Activated CD4-positive, alpha-beta T cell treated with anti-CD3 and anti-CD28 coated beads for 36 hours (primary cell): ENCODE data around the gene FLCN. TPM values are rescaled to one million over a fixed set of nuclear protein-coding genes. Genes with fewer than 3 reads are reported as not detected.

ENCODE experiments used
- ATAC-seq: fragments of 200-7000 bp; cut with Tn5 transposase; one replicate; pipeline ENCODE4 v1.10.0; 2021; ENCODE audit warnings: mild to moderate bottlenecking, moderate library complexity
- CTCF ChIA-PET: fragments of 350-600 bp; sonication (Branson Sonifier 250); formaldehyde crosslinking; loops from one replicate; lab custom pipeline; 2021; ENCODE audit warnings: antibody characterized with exemption; lab: Charles Lee
- POLR2A ChIA-PET: fragments of 350-600 bp; sonication (Branson Sonifier 250); formaldehyde crosslinking; loops from one replicate; lab custom pipeline; 2021; ENCODE audit warnings: antibody characterized with exemption, inconsistent platforms; lab: Charles Lee
- DNase-seq: peaks from one replicate; pipeline ENCODE4 v3.0.0-alpha.2; 2020
- H3K27ac Mint-ChIP-seq: one replicate; pipeline ENCODE4 v1.8.0; 2021; ENCODE audit warnings: mixed read lengths
- H3K27me3 Mint-ChIP-seq: one replicate; pipeline ENCODE4 v1.8.0; 2021; ENCODE audit warnings: mixed read lengths
- H3K36me3 Mint-ChIP-seq: one replicate; pipeline ENCODE4 v1.8.0; 2021; ENCODE audit warnings: low read depth, mixed read lengths
- H3K4me1 Mint-ChIP-seq: one replicate; pipeline ENCODE4 v1.8.0; 2021; ENCODE audit warnings: mixed read lengths
- H3K4me3 Mint-ChIP-seq: one replicate; pipeline ENCODE4 v1.8.0; 2021; ENCODE audit warnings: mild to moderate bottlenecking, moderate library complexity, mixed read lengths
- H3K9me3 Mint-ChIP-seq: one replicate; pipeline ENCODE4 v1.8.0; 2021; ENCODE audit warnings: low read depth, mixed read lengths
- intact Hi-C, 2 experiments: fragments of 100-400 bp; cut with DNase I in 1 of 2; cut with micrococcal nuclease in 1 of 2; formaldehyde crosslinking; loops; one replicate each; pipeline versions ENCODE4 v1.14.2 to v1.15.1; 2022 to 2024; cut with DNase I, micrococcal nuclease
- total RNA-seq, 2 experiments: library from RNA; stranded (reverse); gene quantifications; one replicate each; pipeline ENCODE4 v1.2.3, GENCODE V29; 2021

The FLCN gene
- total RNA-seq, 2 experiments from 2014 or later: 12.3 to 18.8 TPM

DNA sequence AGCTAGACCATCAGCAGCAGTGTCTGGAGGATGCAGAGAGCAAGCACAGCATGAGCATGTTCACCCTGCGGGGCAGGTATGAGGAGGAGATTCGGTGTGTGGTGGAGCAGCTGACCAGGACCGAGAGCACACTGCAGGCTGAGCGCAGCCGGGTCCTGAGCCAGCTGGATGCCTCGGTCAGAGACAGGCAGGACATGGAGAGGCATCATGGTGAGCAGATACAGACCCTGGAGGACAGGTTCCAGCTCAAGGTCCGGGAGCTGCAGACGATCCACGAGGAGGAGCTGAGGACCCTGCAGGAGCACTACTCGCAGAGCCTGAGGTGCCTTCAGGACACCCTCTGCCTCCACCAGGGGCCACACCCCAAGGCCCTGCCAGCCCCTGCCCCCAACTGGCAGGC, 69.6 kb downstream of the FLCN start:
- CTCF ChIA-PET: no interaction called here
- DNase-seq (no peak), ATAC-seq (no peak)
- Mint-ChIP-seq H3K9me3 (no peaks in the 10 kb centered on the region), H3K27me3 (no peaks in the 10 kb centered on the region), H3K27ac (no peak overlapping the region), H3K36me3 (peaks cover 15% of the 10 kb centered on the region), H3K4me1 (peaks cover 32% of the 10 kb centered on the region), H3K4me3 (no peak overlapping the region)
- POLR2A ChIA-PET: no interaction called here
- intact Hi-C loops: no loop called here

DNA sequence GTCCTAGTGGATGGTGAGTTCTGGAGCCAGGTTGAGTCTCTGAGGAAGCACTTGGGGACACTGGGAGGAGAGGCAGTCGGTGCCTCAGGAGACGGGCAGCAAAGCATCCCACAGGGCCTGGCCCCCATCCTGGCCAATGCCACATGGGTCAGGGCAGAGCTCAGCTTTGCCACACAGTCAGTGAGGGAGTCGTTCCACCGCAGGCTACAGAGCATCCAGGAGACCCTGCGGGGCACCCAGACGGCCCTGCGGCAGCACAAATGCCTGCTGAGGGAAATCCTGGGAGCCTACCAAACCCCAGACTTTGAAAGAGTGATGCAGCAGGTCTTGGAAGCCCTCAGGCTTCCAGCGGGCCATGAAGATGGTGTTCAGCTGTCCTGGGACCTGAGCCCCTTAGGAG, 70.5 kb downstream of the FLCN start:
- ChIA-PET CTCF (no interaction called here), POLR2A (no interaction called here)
- ATAC-seq (no peak), DNase-seq (no peak)
- Mint-ChIP-seq H3K4me1 (peaks cover 26% of the 10 kb centered on the region), H3K27me3 (no peaks in the 10 kb centered on the region), H3K9me3 (no peaks in the 10 kb centered on the region), H3K27ac (no peak overlapping the region), H3K4me3 (no peak overlapping the region), H3K36me3 (peaks cover 16% of the 10 kb centered on the region)
- intact Hi-C loops: no loop called here

DNA sequence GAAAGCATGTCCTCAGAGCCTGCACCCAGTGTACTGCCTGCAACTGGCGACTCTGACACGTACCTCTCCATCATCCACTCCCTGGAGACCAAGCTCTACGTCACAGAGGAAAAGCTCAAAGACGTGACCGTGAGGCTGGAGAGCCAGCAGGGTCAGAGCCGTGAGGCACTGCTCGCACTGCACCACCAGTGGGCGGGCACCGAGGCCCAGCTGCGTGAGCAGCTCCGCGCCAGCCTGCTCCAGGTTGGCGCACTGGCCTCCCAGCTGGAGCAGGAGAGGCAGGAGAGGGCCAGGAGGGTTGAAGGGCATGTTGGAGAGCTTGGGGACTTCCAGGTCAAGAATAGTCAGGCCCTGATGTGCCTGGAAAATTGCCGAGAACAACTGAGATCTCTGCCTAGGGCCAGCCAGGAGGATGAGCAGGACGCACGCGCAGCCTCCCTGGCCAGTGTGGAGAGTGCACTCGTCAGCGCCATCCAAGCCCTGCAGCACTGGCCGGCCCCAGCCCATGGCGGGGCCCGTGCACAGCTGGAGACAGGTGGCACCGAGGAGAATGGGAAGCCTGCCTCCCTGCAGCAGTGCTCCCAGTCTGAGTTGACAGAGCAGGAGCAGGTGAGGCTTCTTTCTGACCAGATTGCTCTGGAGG, 71.2 kb downstream of the FLCN start:
- ChIA-PET CTCF (interaction anchor here (0.5 kb wide), 1 partner anchor 351 kb away, joined by 3 read pairs; no protein-coding TSS in a partner anchor), POLR2A (no interaction called here)
- H3K36me3 Mint-ChIP-seq: peaks cover 15% of the 10 kb centered on the region
- peaks cover 19% of the 10 kb centered on the region for H3K4me1 Mint-ChIP-seq
- H3K27ac Mint-ChIP-seq: no peak overlapping the region
- intact Hi-C loops: no loop called here
- H3K9me3 Mint-ChIP-seq: no peaks in the 10 kb centered on the region
- no peak overlapping the region for H3K4me3 Mint-ChIP-seq
- no peak for ATAC-seq
- no peak for DNase-seq
- no peaks in the 10 kb centered on the region for H3K27me3 Mint-ChIP-seq

DNA sequence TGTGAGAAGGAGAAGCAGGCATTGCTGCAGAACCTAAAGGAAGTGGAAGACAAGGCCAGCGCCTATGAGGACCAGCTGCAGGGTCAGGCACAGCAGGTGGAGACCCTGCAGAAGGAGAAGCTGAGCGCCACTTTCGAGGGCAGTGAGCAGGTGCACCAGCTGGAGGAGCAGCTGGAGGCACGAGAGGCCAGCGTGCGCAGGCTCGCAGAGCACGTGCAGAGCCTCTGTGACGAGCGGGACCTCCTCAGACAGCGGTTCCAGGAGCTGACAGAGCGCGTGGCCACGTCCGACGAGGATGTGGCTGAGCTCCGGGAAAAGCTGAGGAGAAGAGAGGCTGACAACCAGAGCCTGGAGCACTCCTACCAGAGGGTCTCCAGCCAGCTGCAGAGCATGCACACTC, 72.3 kb downstream of the FLCN start:
- Mint-ChIP-seq H3K36me3 (peaks cover 17% of the 10 kb centered on the region), H3K27ac (no peak overlapping the region), H3K27me3 (no peaks in the 10 kb centered on the region), H3K4me1 (peaks cover 11% of the 10 kb centered on the region), H3K4me3 (no peak overlapping the region), H3K9me3 (no peaks in the 10 kb centered on the region)
- intact Hi-C loops: no loop called here
- POLR2A ChIA-PET: interaction anchor here (0.6 kb wide), 1 partner anchor 25 kb away, joined by 3 read pairs; no protein-coding TSS in a partner anchor
- CTCF ChIA-PET: interaction anchor here (0.5 to 2.1 kb wide), 4 partner anchors 16 to 163 kb away, joined by 3 to 4 read pairs (median 3); no protein-coding TSS in a partner anchor
- no peak for ATAC-seq
- no peak for DNase-seq

DNA sequence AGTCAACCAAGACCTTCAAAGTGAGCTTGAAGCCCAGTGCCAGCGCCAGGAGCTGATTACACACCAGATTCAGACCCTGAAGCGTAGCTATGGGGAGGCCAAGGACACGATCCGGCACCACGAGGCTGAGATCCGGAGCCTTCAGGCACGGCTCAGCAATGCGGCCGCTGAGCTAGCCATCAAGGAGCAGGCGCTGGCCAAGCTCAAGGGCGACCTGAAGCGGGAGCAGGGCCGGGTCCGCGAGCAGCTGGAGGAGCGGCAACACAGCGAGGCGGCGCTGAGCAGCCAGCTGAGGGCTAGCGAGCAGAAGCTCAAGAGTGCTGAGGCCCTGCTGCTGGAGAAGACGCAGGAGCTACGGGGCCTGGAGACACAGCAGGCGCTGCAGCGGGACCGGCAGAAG, 72.8 kb downstream of the FLCN start:
- H3K9me3 Mint-ChIP-seq: no peaks in the 10 kb centered on the region
- POLR2A ChIA-PET: interaction anchor here (0.6 kb wide), 1 partner anchor 25 kb away, joined by 3 read pairs; no protein-coding TSS in a partner anchor
- CTCF ChIA-PET: interaction anchor here (0.5 to 2.1 kb wide), 7 partner anchors 8 to 163 kb away, joined by 3 to 4 read pairs (median 3); no protein-coding TSS in a partner anchor
- no peaks in the 10 kb centered on the region for H3K27me3 Mint-ChIP-seq
- H3K27ac Mint-ChIP-seq: no peak overlapping the region
- intact Hi-C loops: no loop called here
- ATAC-seq (no peak), DNase-seq (no peak)
- H3K4me1 Mint-ChIP-seq: peaks cover 9% of the 10 kb centered on the region
- no peak overlapping the region for H3K4me3 Mint-ChIP-seq
- H3K36me3 Mint-ChIP-seq: peaks cover 20% of the 10 kb centered on the region

Other genes with a start within 250 kb of the FLCN start
- 100 to 1,000 TPM; 131 to 179 TPM for gene MPRIP, start 194.7 kb downstream of the FLCN start, total RNA-seq
- 1 to 10 TPM; 8.3 to 9.9 TPM for gene PLD6, start 30.8 kb downstream of the FLCN start, total RNA-seq
- 10 to 100 TPM; 79.6 to 83.1 TPM for gene COPS3, start 44.1 kb upstream of the FLCN start, total RNA-seq
- gene NT5M, start 66.2 kb upstream of the FLCN start, total RNA-seq: 1 to 10 TPM; 4.3 to 5.4 TPM
- 10 to 100 TPM; 12.2 to 14.3 TPM for gene MED9, start 239.8 kb upstream of the FLCN start, total RNA-seq